Fibroblast of pulmonary artery (primary cell): ENCODE measurements around the gene FOXK2.

Experiments
- DNase-seq: peaks from one replicate; pipeline ENCODE4 v3.0.0-alpha.2; 2010; ENCODE audit warnings: low read depth
- H3K4me3 ChIP-seq: replicated peaks from 2 replicates; pipeline ENCODE4 v1.5.1; 2011; ENCODE audit warnings: low read depth, mild to moderate bottlenecking, control low read depth, low read length, moderate library complexity
- TF ChIP-seq, protein P1 (sequence below): IDR thresholded peaks from 2 replicates; pipeline ENCODE4 v1.5.1; 2011; ENCODE audit warnings: mild to moderate bottlenecking, control low read depth, low read length, inconsistent platforms; ENCODE audit errors: missing control alignments

The FOXK2 gene

DNA sequence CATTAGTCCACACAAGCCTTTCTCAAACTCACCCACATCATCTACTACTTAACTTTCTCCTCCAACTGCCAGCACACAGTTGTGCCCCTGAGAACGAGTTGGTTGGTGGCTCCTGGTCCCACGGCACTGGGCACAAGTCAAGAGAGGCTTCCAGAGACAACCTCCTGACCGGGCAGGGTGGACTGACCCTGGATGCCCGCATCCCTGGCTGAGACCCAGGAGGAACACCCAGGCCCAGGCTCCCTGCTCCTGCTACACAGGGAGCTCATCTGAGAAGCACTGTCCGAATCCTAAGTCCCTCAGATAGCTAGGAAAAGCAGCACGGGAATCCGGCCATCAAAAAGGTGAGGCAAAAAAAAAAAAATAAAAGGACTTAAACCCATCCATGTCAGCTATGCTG lies 99.7 kb downstream of the FOXK2 start:
- no peak for DNase-seq
- TF ChIP-seq, protein P1, sequence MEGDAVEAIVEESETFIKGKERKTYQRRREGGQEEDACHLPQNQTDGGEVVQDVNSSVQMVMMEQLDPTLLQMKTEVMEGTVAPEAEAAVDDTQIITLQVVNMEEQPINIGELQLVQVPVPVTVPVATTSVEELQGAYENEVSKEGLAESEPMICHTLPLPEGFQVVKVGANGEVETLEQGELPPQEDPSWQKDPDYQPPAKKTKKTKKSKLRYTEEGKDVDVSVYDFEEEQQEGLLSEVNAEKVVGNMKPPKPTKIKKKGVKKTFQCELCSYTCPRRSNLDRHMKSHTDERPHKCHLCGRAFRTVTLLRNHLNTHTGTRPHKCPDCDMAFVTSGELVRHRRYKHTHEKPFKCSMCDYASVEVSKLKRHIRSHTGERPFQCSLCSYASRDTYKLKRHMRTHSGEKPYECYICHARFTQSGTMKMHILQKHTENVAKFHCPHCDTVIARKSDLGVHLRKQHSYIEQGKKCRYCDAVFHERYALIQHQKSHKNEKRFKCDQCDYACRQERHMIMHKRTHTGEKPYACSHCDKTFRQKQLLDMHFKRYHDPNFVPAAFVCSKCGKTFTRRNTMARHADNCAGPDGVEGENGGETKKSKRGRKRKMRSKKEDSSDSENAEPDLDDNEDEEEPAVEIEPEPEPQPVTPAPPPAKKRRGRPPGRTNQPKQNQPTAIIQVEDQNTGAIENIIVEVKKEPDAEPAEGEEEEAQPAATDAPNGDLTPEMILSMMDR = no peak
- H3K4me3 ChIP-seq = no peak overlapping the region

DNA sequence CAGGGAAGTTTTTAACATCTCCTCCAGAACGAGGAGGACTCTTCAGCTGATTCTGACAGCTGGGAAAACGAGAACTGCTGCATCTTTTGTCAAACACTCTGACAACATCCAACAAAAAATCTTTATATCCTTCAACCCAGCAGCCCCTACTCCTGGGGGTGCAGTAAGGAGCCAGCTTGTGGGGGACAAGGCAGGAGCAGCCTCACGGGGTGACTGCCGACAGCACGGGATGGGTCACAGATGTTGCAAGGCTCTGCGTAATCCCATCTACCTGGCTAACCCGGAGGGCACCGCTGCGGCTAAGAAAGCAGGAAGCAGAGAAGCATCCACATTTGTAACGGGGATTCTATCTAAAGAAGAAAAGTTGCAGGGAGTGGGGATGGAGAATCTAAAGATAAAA lies 100.1 kb downstream of the FOXK2 start:
- TF ChIP-seq, protein P1 = no peak
- no peak overlapping the region for H3K4me3 ChIP-seq
- DNase-seq = no peak

DNA sequence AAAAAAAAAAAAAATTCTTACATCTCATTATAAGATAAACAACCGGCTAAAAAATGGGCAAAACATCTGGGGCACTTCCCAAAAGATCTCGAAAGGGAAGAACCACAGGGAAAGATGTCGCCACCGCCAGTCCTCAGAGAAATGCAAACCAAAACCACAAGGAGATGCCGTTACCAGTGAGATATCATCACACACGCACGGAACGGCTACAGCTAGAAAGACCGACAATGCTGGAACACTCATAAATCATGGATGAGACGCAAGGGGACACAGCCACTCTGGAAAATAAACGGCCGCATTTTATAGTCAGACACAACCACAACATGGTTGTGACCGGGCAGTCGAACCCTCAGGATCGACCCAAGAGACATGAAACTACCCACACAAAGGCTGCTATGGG lies 104.2 kb downstream of the FOXK2 start:
- TF ChIP-seq, protein P1 = no peak
- DNase-seq = no peak

DNA sequence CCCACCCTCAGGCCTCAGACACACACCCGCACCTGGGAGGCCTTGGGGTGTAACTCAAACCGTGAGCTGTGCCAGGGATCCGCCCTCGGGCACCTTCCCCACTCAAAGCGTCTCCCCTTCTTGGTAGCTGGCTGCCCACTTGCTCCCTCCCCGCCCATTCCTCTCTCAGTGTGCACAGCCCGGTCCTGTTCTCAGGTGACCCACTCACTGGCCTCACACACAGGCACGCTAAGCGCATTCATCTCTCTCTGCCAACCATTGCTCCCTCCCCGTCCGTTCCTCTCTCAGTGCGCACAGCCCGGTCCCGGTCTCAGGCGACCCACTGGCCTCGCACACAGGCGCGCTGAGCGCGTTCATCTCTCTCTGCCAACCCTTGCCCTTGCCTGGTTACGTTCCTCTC lies 107.9 kb downstream of the FOXK2 start:
- TF ChIP-seq, protein P1 = no peak
- no peak overlapping the region for H3K4me3 ChIP-seq
- no peak for DNase-seq

More for the DNA sequence above, 104.2 kb downstream of the FOXK2 start:
- no peak overlapping the region for H3K4me3 ChIP-seq

DNA sequence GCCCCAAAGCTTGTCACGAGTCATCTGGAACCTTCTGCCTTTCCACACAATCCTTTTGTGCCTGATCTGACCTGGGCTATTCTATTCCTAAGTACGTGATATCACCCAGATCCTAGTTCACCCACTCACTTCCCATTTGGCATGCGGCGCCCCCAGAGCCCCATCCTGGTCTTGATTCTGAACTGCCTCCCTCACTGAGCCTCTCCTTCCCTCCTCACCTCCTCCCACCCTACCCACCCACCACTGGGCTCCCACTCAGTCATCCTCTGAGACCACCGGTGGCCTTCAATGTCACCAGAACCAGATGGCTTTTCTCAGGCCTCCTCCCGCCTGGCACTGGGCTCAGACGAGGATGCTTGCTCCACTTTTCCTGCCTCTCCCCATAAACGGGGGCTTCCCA lies 110.2 kb downstream of the FOXK2 start:
- no peak overlapping the region for H3K4me3 ChIP-seq
- TF ChIP-seq, protein P1 = no peak
- no peak for DNase-seq

DNA sequence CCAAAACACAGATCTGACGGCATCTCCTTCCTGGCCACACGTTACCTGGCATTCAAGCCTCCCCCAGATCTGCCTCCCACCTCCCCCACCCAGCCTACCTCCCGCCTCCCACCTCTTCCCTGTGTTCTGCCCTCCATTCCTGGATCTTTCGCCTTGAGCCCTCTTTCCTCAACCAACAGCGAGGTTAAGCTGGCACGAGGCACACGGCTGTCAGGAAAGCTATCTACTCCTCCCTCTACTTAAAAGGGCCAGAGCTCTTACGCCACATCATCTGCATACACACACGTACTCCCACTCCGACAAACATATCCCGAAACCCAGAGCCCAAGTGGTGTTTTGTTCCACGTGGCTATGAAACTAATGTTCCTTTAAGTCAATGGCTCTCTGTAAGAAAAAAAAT lies 110.7 kb downstream of the FOXK2 start:
- TF ChIP-seq, protein P1 = no peak

DNA sequence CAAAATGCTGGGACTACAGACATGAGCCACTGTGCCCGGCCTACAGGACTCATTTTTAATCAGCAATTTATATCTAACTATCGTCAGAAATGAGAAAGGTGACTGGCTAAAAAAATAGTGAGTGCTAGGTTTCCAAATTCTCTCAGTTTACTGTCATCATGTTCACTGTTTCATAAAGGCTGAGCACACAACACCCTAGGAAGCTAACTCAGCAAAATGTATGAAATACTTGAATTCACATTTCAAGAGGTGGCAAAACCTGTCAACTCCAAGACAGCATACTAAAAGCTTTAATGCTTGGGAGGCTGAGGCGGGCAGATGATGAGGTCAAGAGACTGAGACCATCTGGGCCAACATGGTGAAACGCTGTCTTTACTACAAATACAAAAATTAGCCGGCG lies 112.0 kb downstream of the FOXK2 start:
- H3K4me3 ChIP-seq = no peak overlapping the region
- TF ChIP-seq, protein P1 = no peak
- DNase-seq = no peak

More for the DNA sequence above, 110.7 kb downstream of the FOXK2 start:
- H3K4me3 ChIP-seq = no peak overlapping the region
- no peak for DNase-seq
